ENCODE measurements around the gene ZNF500. TPM values are rescaled to one million over a fixed set of nuclear protein-coding genes. Genes with fewer than 3 reads are reported as not detected.

Gene ZNF500
- total RNA-seq: 10 to 100 TPM; 12.4 to 13.7 TPM
- long read RNA-seq, full-length matches to known transcripts: 5 of 10 reads
- long read RNA-seq, partial matches to known transcripts: 3 of 10 reads
- long read RNA-seq, other reads (novel, unspliced or antisense): 2 of 10 reads

DNA sequence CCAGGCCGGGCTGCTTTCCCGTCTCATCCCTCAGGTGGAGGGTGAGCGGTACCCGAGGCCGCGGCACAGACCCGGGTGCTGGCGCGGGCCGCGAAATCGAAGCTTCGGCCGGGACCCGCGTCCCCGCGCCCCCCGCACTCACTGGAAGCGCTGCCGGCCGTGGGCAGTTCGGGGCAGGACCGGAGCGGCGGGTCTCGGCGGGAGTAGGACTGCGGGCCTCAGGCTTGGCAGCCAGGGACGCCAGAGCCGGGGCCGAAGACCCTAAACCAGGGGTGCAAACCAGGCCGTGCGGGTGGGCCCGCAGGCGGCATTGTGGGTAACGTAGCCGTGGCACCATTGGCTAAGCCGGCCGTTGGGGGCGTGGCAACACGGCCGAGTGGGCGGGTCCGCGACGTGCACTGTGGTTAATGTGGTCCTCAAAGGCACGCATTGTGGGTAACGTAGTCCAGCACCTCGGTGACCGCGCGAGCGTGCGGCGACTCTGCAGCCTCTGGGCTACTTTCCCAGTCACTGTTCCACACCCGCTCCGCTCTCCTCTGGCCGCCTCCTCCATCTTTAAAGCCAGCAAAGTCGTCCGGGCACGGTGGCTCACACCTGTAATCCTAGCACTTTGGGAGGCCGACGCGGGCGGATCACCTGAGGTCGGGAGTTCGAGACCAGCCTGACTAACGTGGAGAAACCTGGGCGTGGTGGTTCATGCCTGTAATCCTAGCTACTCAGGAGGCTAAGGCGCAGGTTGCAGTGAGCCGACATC, at the start of gene ZNF500:
TSS of gene ZNF500 (minus strand) at position 288 of the 754 bp plus-strand sequence. CDS start 1,184 bp downstream, outside the sequence.
- peak; percentile 98 to 99 for DNase-seq
- intact Hi-C loops (cut with DNase I, micrococcal nuclease): no loop called here
- peak; percentile 88 for ATAC-seq

DNA sequence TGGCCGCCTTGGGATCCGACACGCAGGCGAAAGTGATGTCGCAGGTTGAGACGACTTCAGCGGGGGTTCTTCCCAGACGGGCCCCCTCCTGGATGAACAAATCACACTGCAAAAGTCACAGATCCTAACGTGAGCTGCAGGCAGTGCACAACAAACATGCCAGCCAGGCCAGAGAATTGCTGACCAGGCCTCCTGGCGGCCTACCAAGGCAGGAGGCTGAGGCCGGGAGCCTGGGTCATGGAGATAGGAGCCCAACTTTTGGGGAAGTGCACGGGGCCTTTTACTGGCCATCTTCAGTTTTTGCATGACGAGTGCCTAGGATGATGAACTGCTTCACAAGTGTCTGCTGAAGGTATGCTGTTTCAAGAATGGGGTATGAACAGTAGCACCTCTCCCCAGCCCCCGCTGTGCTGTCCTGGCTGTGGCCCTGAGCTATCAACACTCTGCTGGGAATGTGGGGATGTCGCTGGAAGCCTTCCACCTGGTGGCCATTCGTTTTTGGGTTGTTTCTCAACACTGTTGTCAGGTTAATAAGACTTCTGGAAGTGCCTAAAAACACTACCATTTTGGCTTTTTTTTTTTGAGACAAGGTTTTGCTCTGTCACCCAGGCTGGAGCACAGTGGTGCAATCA, 47.7 kb upstream of the ZNF500 start:
- ATAC-seq (no peak), DNase-seq (no peak)
- intact Hi-C loops (cut with DNase I, micrococcal nuclease): no loop called here

DNA sequence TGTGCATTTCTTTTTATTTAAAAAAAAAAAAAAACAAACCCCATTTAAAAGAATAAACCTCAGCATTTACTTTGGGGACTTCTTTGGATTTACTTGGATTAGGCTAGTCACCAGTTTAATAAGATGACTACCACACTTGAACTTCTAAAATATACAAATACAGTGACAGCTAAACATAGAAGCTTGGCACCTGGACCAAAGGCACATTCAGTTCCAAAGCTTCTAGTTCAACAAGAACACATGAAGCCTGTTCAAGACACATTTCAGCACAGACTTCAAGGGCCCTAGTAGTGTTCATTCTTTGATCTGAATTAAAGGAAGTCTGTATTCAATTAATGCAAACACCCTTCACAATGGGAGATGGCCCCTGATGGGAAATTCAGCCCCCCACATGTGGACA, 47.1 kb upstream of the ZNF500 start:
- ATAC-seq (no peak), DNase-seq (no peak)
- intact Hi-C loops (cut with DNase I, micrococcal nuclease): no loop called here

DNA sequence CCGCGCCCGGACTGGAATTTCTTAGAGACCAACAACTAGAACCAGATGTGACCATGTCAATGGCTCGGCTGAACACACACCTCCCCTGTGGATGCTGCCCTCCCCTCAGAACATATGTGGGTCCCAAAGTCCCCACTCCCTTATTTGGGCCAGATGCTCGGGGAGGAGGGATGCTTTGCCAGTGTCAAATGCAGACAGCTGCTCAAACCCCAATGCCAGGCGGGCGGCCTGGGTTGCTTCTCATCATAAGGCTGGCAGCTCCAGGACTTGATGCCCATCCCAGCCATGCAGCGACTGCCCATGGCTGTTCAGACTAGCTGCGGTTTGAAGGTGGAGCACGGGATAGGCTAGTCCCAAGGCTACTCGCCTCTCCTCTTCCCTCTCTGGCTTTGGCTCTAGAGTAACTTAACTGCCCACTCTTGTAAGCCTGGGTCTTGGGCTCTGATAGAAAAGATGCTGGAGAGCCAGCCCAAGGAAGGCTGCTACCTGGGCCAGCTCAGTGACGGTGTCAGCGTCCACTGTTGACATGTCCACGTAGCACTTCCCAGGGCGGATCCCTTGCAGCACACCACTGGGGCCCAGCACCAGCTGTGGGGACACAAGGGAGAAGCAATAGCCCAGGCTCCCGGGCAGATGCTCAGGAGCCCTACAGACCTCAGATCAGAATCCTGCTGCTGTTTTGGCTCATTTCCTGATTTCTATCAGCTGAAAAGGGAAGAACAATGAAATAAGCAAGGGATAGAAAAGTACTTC, 46.5 kb upstream of the ZNF500 start:
- ATAC-seq (no peak), DNase-seq (no peak)
- intact Hi-C loops (cut with DNase I, micrococcal nuclease): no loop called here

DNA sequence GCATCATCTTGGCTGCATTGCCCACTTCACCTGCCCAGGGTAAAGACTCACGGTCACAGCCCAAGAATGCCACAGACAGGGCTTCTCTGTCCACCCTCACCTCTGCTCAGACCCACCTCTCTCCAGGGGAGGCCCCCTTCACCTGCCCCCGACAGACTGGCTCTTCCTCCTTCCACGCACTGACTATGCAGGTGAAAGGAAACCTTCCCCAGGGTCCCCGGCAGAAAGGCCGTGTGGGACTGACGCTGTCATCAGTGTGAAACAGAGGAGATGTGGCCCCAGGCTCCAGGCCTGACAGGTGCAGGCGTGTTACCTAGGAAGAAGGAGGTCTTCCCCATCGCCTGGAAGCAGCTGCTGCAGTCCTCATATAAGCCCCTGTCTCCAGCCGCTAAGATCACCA, 44.8 kb upstream of the ZNF500 start:
- DNase-seq (no peak), ATAC-seq (no peak)
- intact Hi-C loops (cut with DNase I, micrococcal nuclease): no loop called here

DNA sequence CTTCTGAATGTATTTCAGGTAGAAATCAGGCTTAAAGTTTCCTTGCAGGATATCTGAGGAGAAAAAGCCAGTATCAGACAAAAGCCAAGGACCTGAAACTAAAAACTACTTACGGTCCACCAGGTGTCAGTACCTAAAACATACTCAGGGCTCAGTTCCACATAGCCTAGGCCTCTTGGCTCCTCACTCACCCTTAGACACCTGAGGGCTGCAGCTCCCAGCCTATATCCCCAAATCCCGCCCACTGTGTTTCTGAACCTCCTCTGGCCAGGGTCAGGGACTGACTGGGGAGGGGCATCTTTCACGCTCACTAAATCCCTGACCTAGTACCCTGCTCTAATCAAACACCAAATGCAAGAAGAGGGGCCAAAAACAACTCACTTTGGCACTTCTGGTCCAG, 44.3 kb upstream of the ZNF500 start:
- DNase-seq (no peak), ATAC-seq (peak; percentile 35)
- intact Hi-C loops (cut with DNase I, micrococcal nuclease): no loop called here

DNA sequence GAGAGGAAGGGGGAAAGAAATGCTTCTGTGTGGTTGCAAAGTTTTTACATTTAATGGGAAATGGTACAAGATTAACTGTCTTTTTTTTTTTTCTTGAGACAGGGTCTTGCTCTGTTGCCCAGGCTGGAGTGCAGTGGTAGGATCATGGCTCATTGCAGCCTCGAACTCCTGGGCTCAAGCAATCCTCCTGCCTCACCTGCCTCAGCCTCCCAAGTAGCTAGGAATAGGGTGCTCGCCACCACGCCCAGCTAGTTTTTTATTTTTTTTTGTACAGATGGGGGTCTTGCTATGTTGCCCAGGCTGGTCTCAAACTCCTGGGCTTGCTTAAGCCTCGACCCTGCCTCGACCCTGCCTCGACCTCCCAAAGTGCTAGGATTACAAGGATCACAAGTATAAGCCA, 39.3 kb upstream of the ZNF500 start:
- DNase-seq (no peak), ATAC-seq (no peak)
- intact Hi-C loops (cut with DNase I, micrococcal nuclease): no loop called here

DNA sequence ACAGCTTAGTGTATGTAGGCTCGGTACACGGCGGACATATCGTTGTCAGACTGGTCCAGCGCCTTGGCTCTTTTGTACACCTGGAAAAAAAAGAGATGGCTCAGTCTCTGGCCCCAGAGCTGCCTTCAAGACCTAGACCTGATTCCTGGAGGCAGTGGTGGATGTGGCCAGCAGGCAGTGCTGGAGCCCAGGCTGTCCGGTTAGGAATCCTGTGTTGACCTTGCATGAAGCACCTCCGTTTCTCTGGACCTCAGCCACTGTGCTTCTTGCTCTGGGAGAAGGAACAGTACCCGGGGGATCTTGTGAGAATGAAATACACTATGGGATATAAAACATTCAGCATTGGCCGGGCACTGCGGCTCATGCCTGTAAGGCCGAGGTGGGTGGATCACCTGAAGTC, 38.3 kb upstream of the ZNF500 start:
- intact Hi-C loops (cut with DNase I, micrococcal nuclease): no loop called here

DNA sequence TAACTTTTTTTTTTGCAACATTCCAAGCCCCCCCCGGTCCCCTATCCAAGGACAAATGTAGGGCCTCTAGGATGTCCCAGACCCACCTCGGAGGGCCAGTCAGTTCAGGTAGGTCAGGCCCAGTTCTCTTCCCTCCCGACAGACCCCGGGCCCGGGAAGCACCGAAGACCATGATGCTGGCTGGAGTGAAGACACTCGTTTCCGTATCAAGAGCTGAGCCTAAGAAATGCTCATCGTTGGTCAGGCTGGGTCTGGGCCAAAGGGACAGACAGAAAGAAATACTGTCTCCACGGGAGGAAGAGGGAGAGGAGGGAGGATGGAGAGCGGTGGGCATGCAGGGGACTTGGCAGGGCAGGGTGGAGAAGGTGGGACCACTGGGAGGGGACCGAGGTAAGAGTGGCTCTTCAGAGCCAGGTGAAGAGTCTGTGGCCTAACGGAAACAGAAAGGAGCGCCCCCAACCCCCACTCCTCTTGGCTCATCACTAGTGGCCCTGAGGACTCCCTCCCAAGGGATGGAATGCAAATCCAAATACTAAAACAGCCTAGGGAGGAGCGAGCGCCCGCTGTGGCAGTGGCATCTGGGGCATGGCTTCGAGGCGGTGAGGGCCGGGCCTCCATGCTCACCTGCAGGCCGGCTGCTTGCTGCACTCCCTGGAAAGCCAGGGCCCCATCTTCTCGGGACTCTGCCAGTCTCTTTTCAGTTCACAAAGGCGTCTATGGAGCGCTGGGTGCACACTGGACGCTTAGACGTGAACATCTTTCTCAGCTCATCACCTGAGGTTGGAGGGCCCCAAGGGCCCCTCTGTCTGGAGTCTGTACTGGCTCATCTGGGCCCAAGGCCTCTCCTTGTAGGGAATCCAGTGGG, 37.2 kb upstream of the ZNF500 start:
- ATAC-seq: no peak
- no peak for DNase-seq
- intact Hi-C loops (cut with DNase I, micrococcal nuclease): no loop called here

More for the DNA sequence above, 38.3 kb upstream of the ZNF500 start:
- DNase-seq: no peak
- ATAC-seq: no peak

DNA sequence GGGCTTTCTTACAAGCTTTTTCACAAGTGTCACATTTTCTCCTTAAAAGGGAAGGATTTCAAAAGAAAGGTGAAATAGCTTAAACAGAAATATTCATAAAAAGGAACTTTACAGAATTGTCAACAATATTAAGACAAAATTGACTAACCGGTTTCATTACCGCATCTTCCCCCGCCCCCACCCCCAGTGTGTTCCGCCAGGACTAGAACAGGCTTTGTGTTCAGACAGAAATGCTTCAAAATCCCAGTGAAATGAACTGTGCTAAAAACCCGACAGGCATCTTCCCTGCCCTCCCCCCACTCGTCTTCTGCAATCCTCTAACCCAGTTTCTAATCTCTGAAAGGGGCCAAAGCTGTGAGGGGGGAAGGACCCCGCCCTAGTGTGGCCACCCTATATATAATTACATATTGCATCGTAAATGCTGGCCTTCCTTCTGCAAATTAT, 36.5 kb upstream of the ZNF500 start:
- ATAC-seq: no peak
- no peak for DNase-seq
- intact Hi-C loops (cut with DNase I, micrococcal nuclease): no loop called here

DNA sequence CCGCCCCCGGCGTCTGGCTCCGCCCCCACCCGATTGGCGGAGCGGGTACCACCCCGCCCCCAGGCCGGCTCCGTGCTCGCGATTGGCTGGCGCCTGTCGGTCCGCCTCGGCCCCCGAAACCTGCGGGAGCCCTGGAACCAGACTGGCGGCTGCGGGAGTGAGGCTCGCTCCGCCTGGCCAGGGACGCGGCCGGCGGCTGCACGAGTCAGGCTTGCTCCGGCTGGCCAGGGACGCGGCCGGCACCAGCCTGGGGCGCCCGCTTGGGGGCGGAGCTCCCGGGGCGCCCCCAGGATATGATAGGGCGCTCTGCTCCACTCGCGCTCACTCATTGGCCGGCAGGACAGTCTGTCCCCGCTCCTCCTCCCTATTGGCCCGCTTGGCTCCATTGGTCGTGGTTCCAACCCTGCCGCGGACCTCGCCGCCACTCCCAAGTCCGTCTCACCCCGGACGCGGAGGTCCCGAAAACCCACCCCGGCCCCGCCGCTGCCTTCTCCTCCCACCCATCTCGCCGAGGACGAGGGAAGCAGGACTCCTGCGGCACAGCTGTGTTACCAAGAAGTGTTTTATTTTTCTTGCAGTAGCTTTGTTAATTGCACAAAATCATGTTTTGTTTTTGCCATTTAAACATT, 35.8 kb upstream of the ZNF500 start:
- intact Hi-C loops (cut with DNase I, micrococcal nuclease): no loop called here
- DNase-seq (peak; percentile 94 to 95), ATAC-seq (peak; percentile 70)

DNA sequence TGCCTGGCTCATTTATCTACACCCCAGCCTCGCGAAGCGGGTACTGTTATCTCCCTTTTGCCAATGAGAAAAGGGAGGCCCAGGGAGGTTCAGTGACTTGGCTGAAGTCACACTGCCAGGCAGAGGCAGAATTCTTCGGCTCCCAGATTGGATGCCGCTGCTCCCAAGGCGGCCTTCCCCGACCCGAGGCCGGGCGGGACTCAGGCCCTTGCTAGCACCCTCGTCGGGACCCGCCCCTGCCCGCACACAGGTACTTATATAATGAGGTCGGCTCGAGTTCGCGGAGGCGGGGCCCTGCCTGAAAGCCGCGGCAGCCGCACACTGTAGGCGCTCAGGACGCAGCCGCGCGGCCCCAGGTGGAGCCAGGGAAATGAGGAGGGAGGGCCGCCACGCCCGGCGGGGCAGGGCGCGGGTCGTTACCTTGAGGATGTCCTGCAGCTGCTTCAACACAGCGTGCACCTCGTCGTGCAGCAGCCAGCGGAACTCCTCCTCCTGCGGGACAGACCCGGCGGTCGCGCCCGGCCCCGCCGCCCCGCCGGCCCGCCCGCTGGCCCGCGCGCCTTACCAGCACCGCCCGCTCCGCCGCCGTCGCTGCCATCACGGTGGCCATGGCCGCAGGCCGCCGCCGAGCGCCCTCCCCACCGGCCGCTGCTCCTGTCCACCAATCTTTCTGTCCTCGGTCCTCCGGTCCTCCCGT, 35.1 kb upstream of the ZNF500 start, which contains the start of gene ROGDI:
TSS of gene ROGDI (minus strand) at position 672 of the 697 bp plus-strand sequence. CDS start at position 610, 62 bp downstream.
- ATAC-seq (peak; percentile 72), DNase-seq (peak; percentile 96 to 98)
- intact Hi-C loops (cut with DNase I, micrococcal nuclease): no loop called here

DNA sequence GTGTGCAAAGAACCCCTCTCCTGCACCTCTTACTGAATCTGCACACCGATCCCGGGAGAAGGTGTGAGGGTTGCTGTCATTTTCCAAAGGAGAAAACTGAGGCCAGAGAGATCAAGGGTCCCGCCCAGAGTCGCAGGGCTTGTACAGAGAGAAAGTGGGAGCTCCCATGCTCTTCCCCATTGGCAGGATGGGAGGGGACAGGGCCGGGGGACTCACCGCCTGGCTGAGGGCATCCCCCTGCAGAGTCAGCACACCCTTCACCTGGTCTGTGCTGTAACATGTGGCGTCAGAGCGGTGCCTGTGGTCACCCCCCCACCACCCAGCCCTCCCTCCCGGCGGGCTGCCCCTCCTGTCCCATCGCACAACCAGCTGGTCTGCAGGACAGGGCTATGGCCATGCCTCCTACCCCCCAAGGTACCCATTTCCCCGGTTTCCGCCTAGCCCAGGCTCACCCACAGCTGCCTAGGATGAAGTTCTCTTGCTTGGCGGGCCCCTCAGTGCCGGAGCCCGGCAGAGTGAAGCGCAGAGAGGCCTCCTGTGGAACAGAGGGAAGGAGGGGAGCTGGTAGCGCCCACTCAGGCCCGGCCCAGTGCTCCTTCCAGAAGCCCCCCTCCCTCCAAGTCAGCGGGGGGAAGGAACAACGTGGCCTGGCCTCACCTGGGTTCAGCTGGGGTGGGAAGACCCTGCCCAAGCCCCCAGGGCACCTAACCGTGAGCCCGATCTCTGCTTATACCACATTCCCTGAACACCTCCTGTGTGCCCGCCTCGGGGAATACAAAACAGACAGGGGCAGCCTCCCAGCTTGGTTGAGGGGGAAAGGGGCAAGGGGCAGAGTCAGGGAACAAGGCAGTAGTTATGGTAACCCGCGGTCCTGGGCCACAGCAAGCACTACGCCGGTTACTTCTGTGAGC, 34.3 kb upstream of the ZNF500 start:
- intact Hi-C loops (cut with DNase I, micrococcal nuclease): no loop called here
- no peak for DNase-seq

DNA sequence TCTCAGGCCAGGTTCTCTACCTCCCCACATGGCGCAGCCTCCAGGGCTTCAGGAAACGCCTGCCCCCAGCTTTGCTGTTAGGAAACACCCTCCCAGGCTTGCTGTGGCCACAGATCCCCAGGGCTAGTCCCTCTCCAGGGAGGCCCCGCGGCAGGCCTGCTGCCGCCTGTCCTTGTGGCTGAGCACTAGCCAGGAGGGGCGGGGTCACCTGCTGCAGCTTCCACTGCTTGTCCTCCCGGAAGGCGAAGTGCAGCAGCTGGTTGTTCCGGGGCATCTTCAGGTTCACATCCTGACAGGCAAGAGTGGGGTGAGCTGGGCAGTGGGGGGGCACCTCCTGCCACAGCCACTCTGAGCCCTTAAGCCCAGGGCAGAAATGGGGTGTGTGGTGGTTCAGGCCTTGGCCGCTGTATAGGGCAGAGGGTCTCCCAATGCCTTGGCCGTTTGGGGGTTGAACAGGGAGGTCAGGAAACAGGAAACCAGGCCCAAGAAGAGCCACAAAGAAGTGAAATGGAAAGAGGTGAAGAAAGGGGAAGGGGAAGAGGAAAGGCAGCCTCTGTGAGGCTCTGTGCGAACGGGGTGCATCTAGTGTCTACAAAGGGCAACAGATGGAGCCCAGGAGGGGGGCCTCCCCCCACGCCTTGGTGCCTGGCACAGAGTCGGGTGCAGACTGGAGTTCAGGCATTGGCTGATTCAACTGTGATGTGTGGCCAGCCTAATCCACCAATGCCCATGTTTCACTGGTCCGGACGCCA, 33.5 kb upstream of the ZNF500 start:
- ATAC-seq: peak; percentile 31
- peak; percentile 84 to 87 for DNase-seq
- intact Hi-C loops (cut with DNase I, micrococcal nuclease): no loop called here

More for the DNA sequence above, 34.3 kb upstream of the ZNF500 start:
- peak; percentile 2 for ATAC-seq

DNA sequence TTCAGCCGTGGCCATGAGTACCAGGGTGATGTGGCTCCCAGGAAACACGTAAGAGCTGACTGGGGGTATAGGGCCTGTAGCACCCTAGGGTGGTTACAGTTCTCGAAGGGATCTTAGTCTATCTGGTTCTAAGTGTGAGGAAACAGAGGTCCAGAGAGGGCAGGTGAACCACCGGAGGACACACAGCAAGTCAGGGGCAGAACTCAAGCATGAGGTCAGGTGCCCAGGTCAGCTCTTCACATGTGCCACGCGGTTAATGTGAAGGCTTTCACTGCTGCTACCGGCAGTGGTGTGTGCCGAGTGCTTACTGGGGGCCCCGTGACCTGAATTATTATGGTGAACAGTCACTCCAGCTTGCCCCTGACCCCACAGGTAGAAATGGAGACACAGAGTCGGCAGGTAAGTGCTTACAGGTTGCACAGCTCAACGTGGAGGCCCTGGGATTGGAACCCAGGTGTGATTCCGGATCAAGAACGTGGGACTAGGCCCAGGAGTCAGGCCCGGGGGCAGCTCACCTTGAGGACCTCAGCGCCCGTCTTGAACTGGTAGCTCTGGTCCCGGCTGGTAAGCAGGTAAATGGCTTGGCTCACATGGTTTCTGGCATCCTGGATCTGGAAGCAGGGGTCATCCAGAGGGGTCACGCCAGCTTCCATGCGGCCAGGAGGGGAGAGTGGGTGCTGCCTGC, 32.4 kb upstream of the ZNF500 start:
- intact Hi-C loops (cut with DNase I, micrococcal nuclease): no loop called here
- ATAC-seq: no peak
- no peak for DNase-seq

Measured in left colon (tissue), 2 donors.